ENCODE data around the gene SHISA9. TPM values are rescaled to one million over a fixed set of nuclear protein-coding genes. Genes with fewer than 3 reads are reported as not detected.

The SHISA9 gene
- polyA plus RNA-seq, 2 of the 4 experiments (the other 2 are of a cell fraction): 0.16 TPM; not detected in 1

DNA sequence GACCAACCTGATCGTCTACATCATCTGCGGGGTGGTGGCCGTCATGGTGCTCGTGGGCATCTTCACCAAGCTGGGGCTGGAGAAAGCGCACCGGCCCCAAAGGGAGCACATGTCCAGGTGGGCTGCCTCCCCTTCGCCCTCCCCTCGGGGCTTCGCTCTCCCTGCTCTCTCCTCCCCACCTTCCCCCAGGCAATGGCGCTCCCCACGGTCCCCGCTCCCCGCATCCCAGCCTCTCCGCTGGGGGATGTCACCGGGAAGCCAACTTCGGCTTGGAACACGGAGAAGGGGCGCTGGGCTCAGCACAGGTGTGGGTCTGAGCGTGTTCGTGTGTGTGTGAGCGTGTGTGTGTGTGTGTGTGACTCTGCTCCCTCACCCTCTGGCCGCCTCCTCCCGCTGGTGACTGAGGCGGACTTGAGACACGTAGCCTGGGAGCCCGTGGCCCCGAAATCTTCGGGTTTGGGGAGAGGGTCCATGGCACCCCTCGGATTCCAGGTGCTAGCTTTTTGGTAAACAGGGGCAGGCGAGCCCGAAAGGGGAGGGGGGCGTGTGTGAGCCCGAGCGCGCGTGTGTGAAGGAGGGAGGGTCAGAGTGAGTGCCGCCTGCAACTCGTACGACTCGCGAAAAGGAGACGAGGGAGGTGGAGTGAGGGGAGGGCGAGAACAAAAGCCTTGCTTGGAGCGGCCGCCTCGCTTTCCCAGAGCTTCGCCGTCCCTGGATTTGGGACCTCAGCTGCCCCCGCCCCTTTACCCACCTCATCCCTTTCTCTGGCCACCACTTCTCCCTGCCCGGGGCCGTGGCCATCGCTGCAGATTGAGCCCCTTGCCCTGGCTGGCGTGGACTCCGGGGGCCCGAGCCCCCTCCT lies 1.3 kb downstream of the SHISA9 start:
- no peaks in the 10 kb centered on the region for H3K4me1 ChIP-seq
- peak overlapping the region; percentile 58 for H3K4me2 ChIP-seq
- DNase-seq (ENCODE audit: low read depth in 1 of 2, low spot score in 1 of 2) (no peak), ATAC-seq (peak in 1 of 2 experiments; percentile 41; a peak in 3 of 6 replicates), FAIRE-seq (no peak)
- TF ChIP-seq, protein P1, sequence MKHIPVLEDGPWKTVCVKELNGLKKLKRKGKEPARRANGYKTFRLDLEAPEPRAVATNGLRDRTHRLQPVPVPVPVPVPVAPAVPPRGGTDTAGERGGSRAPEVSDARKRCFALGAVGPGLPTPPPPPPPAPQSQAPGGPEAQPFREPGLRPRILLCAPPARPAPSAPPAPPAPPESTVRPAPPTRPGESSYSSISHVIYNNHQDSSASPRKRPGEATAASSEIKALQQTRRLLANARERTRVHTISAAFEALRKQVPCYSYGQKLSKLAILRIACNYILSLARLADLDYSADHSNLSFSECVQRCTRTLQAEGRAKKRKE (CRISPR knock-in tag; IDR thresholded peaks at IDR 0.05; ENCODE audit: low read depth): no peak
- TF ChIP-seq RFX5 (IDR thresholded peaks at IDR 0.05) (no peak), HOXA7 (CRISPR knock-in tag; IDR thresholded peaks at IDR 0.05) (no peak)
- POLR2A ChIA-PET: no interaction called here
- H3K4me3 ChIP-seq: peak overlapping the region; percentile 32
- CTCF ChIA-PET: interaction anchor here (2.0 kb wide), 1 partner anchor 12 kb away, joined by 5 read pairs; no protein-coding TSS in a partner anchor
- WGBS (ENCODE audit: missing lambda C conversion rate): 12% methylated on average over 41 of the region's 55 CpGs
- peak overlapping the region in 1 of 2 experiments; percentile 54; a peak in 3 of 6 replicates for H3K27ac ChIP-seq
- H3K9me3 ChIP-seq: no peaks in the 10 kb centered on the region

DNA sequence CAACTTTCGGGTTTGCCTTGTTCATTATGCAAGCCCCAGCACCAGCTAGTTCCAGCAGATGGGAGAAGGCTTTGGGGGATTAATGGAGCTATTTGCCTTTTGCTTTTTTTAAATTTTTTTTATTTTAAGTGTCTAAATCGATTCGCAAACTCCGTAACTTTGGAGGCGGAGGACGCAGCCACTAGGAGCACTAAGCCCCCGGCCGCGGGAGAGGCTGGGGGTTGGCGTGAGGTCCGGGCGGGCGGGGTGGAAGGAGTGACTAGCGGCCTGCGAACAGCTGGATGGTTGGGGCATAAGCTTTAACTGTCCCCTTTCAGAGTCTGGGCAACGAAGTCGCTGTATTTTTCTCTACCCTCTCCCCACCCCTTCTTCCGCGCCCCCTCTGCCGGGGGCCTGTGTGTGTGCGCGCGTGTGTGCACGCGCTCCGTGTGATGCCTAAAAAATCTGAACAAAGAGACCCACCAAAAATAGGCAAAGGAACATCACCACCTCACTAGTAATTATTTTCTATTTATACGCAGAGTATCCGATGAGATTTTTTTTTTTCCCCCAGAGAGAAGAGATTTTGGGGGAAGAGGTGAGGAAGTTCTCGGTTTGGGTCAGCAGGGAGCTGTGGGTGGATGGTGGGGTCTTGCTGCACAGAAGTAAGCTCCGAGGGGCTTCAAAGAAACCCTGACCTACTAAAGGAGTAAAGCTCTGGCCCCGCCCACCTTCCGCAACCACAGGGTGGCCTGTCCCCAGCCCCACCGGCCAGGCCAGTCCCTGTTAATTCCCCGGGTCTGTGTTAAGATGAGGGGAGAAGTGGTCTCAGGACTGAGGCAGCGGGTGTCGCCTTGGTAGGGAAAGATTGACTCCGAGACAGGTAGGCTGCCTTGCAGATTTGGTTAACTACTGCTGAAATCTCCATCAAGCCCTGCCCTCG lies 2.3 kb downstream of the SHISA9 start:
- peak overlapping the region in 1 of 2 experiments; percentile 54; a peak in 3 of 6 replicates for H3K27ac ChIP-seq
- 60% methylated on average over 38 of the region's 38 CpGs for WGBS (ENCODE audit: missing lambda C conversion rate)
- ChIA-PET POLR2A (no interaction called here), CTCF (interaction anchor here (1.8 to 2.0 kb wide), 2 partner anchors 11 to 330 kb away, joined by 5 read pairs; no protein-coding TSS in a partner anchor)
- no peak for ATAC-seq
- FAIRE-seq: no peak
- DNase-seq (ENCODE audit: low read depth in 1 of 2, low spot score in 1 of 2): no peak
- peak overlapping the region; percentile 32; the same call in 1 of the 3 replicates for H3K4me3 ChIP-seq
- no peaks in the 10 kb centered on the region for H3K4me1 ChIP-seq
- peak overlapping the region; percentile 58 for H3K4me2 ChIP-seq
- no peaks in the 10 kb centered on the region for H3K9me3 ChIP-seq
- TF ChIP-seq, protein P2, sequence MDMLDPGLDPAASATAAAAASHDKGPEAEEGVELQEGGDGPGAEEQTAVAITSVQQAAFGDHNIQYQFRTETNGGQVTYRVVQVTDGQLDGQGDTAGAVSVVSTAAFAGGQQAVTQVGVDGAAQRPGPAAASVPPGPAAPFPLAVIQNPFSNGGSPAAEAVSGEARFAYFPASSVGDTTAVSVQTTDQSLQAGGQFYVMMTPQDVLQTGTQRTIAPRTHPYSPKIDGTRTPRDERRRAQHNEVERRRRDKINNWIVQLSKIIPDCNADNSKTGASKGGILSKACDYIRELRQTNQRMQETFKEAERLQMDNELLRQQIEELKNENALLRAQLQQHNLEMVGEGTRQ (IDR thresholded peaks at IDR 0.05): no peak

DNA sequence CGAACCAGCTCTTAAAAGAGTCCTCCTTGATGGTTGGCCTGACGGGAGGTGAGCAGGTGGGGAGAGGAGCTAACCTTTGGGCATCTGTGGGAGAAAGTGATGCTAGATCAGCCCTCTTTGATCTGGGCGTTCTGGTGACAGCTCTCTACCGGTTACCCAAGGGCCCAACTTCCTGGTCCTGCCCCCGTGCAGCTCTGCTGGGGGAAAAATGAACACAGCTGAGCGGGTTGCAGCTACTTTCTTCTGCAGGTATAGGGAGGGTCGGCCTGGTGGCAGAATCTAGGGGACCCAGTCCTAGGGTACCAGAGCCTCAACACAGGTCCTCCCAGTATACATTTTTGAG lies 2.9 kb downstream of the SHISA9 start:
- no peak for TF ChIP-seq ZC3H11A (IDR thresholded peaks at IDR 0.05)
- TF ChIP-seq PHF8 (IDR thresholded peaks at IDR 0.05; ENCODE audit: borderline replicate concordance, low read depth): no peak
- H3K9me3 ChIP-seq: no peaks in the 10 kb centered on the region
- FAIRE-seq (no peak), DNase-seq (ENCODE audit: low read depth in 1 of 2, low spot score in 1 of 2) (no peak), ATAC-seq (no peak)
- H3K27ac ChIP-seq: no peak overlapping the region
- no peak overlapping the region for H3K4me3 ChIP-seq
- WGBS (ENCODE audit: missing lambda C conversion rate): 60% methylated on average over 7 of the region's 7 CpGs
- ChIA-PET POLR2A (no interaction called here), CTCF (interaction anchor here (1.8 to 2.0 kb wide), 2 partner anchors 10 to 331 kb away, joined by 5 read pairs; no protein-coding TSS in a partner anchor)
- no peak overlapping the region for H3K4me2 ChIP-seq
- H3K4me1 ChIP-seq: no peaks in the 10 kb centered on the region

GRCh38 chr16:12906271-12906670 lies 4.9 kb downstream of the SHISA9 start:
- H3K4me2 ChIP-seq: no peak overlapping the region
- 68% methylated on average over 5 of the region's 5 CpGs for WGBS (ENCODE audit: missing lambda C conversion rate)
- no peak for TF ChIP-seq HOXB5 (CRISPR knock-in tag; IDR thresholded peaks at IDR 0.05)
- no peak for TF ChIP-seq NFE2L2 (conservative IDR thresholded peaks at IDR 0.05; ENCODE audit: low read length)
- no peak for TF ChIP-seq CEBPB (IDR thresholded peaks at IDR 0.05)
- no peak for TF ChIP-seq HOXB13 (CRISPR knock-in tag; IDR thresholded peaks at IDR 0.05; ENCODE audit: low read depth)
- TF ChIP-seq RNF2 (IDR thresholded peaks at IDR 0.05; ENCODE audit: borderline replicate concordance, low read depth): no peak
- no peak for TF ChIP-seq ZFP36 (IDR thresholded peaks at IDR 0.05; ENCODE audit: borderline replicate concordance, partially characterized antibody)
- TF ChIP-seq, protein P3, sequence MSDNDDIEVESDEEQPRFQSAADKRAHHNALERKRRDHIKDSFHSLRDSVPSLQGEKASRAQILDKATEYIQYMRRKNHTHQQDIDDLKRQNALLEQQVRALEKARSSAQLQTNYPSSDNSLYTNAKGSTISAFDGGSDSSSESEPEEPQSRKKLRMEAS (IDR thresholded peaks at IDR 0.05): no peak
- no peak for TF ChIP-seq HMGXB4 (CRISPR knock-in tag; IDR thresholded peaks at IDR 0.05; ENCODE audit: borderline replicate concordance)
- TF ChIP-seq FOSB (CRISPR knock-in tag; IDR thresholded peaks at IDR 0.05): no peak
- no peak for TF ChIP-seq KDM5A (IDR thresholded peaks at IDR 0.05)
- no peak for TF ChIP-seq BCL3 (IDR thresholded peaks at IDR 0.05)
- TF ChIP-seq RFX5 (IDR thresholded peaks at IDR 0.05): no peak
- TF ChIP-seq, protein P1 (CRISPR knock-in tag; IDR thresholded peaks at IDR 0.05; ENCODE audit: low read depth): no peak
- no peak for TF ChIP-seq HOXA7 (CRISPR knock-in tag; IDR thresholded peaks at IDR 0.05)
- no peak for TF ChIP-seq ELK1 (IDR thresholded peaks at IDR 0.05; ENCODE audit: low read depth, low read length)
- no peak for TF ChIP-seq ZC3H11A (IDR thresholded peaks at IDR 0.05)

More at GRCh38 chr16:12906271-12906670, 4.9 kb downstream of the SHISA9 start:
- no peaks in the 10 kb centered on the region for H3K4me1 ChIP-seq
- ChIA-PET CTCF (no interaction called here), POLR2A (no interaction called here)
- H3K27ac ChIP-seq: no peak overlapping the region
- H3K4me3 ChIP-seq: no peak overlapping the region
- no peak for ATAC-seq
- no peak for DNase-seq (ENCODE audit: low read depth in 1 of 2, low spot score in 1 of 2)
- FAIRE-seq: no peak
- no peaks in the 10 kb centered on the region for H3K9me3 ChIP-seq

Data from A549 (cell line).